GM12873 (cell line): ENCODE measurements around the gene ATP13A1.

Experiments
- TF ChIP-seq, protein P1 (sequence below): IDR thresholded peaks from 2 replicates; pipeline ENCODE4 v1.5.1; 2012; ENCODE audit warnings: low read depth, mild to moderate bottlenecking, moderate library complexity, low read length, control low read depth; ENCODE audit not compliant: insufficient read depth; ENCODE audit errors: missing control alignments

ATP13A1 gene

DNA sequence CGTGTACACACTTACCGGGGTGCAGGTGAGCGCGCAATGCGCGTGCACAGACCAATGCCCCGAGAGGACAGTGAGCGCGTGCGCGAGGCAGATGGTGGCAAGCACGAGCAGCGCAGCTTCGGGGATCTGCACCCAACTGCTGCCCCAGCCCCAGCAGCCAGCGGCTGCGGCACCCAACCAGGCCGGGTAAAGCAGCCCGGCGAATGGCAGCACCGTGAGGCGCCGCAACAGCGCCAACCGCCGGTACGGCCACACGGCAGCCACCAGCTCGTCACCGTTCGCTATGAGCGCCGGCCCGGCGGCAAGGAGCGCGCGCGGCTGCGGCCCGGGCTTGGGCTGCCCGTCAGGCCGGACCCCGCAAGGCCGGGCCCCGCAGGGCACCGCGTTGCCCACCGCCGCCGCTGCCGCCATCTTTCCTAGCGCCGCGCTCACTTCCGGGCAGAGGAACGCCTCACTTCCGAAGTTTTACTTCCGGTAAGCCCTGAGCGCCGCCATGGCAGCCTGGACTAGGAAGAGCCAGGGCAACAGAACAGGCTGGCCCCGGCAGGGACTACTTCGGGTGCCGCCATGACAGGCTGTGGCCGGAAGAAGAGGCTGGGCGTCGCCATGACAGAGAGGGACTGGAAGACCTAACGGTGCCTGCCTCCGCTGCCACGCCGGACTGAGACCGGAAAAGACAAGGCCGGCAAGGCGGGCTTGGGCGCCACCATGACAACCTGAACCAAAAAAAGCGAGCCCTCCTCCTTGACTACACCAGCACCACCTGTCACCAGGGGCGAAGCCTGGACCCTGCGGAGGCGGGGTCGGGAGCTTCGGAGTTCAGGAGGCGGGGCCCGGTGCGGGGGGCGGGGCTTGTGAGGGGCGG lies at the start of gene ATP13A1:
Gene ATP13A1 (minus strand): TSS at position 421 of the 865 bp plus-strand sequence. CDS start 10 bp downstream, at position 411.
- TF ChIP-seq, protein P1, sequence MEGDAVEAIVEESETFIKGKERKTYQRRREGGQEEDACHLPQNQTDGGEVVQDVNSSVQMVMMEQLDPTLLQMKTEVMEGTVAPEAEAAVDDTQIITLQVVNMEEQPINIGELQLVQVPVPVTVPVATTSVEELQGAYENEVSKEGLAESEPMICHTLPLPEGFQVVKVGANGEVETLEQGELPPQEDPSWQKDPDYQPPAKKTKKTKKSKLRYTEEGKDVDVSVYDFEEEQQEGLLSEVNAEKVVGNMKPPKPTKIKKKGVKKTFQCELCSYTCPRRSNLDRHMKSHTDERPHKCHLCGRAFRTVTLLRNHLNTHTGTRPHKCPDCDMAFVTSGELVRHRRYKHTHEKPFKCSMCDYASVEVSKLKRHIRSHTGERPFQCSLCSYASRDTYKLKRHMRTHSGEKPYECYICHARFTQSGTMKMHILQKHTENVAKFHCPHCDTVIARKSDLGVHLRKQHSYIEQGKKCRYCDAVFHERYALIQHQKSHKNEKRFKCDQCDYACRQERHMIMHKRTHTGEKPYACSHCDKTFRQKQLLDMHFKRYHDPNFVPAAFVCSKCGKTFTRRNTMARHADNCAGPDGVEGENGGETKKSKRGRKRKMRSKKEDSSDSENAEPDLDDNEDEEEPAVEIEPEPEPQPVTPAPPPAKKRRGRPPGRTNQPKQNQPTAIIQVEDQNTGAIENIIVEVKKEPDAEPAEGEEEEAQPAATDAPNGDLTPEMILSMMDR, result peak; percentile 34

DNA sequence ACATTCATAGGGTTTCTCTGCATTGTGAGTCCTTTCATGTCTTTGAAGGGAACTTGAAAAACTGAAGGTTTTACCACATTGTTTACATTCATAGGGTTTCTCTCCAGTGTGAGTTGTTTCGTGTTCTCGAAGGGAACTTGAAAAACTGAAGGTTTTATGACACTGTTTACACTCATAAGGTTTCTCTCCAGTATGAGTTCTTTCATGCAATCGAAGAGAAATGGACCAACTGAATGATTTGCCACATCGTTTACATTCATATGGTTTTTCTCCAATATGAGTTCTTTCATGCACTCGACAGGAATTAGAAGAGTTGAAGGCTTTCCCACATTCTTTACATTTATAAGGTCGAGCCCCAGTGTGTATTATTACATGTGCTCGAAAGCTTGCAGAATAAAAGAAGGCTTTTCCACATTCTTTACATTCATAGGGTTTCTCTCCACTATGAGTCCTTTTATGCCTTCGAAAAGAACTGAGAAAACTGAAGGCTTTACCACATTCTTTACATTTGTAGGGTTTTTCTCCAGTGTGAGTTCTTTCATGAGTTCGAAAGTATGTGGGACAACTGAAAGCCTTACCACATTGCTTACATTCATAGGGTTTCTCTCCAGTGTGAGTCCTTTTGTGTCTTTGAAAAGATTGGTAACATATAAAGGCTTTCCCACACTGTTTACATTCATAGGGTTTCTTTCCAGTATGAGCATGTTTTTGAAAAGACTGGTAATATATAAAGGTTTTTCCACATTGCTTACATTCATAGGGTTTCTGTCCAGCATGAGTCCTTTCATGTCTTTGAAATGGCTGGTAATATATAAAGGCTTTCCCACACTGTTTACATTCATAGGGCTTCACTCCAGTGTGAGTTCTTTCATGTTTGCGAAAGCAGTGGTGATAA lies 48.7 kb upstream of the ATP13A1 start:
- TF ChIP-seq, protein P1, result no peak

DNA sequence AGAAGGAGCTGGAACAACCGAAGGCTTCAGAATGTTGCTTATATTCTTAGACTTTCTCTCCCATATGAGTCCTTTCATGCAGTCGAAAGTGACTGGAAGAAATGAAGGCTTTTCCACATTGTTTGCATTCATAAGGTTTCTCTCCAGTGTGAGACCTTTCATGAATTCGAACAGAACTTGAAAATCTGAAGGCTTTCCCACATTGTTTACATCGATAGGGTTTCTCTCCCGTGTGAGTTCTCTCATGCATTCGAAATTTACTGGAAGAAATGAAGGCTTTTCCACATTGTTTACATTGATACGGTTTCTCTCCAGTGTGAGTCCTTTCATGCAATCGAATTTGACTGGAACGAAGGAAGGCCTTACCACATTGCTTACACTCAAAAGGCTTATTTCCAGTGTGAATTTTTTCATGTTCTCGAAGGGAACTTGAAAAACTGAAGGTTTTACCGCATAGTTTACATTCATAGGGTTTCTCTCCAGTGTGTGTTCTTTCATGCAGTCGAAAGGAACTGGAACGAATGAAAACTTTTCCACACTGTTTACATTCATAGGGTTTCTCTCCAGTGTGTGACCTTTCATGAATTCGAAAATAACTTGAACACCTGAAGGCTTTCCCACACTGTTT lies 47.9 kb upstream of the ATP13A1 start:
- TF ChIP-seq, protein P1, result no peak

DNA sequence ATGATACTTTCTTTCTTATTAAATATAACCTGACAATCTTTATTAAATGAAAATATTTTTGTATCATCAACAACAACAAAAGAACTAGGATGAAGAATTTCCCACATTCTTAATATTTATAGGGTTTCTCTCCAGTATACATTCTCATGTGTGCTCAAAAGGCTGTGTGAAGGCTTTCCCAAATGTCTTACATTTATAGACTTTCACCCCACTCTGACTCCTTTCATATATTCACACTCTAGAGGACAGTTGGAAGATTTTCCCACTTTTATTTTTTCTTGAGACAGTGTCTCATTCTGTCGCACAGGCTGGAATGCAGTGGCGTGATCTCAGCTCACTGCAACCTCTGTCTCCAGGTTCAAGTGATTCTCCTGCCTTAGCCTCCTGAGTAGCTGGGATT lies 47.0 kb upstream of the ATP13A1 start:
- TF ChIP-seq, protein P1, result no peak

DNA sequence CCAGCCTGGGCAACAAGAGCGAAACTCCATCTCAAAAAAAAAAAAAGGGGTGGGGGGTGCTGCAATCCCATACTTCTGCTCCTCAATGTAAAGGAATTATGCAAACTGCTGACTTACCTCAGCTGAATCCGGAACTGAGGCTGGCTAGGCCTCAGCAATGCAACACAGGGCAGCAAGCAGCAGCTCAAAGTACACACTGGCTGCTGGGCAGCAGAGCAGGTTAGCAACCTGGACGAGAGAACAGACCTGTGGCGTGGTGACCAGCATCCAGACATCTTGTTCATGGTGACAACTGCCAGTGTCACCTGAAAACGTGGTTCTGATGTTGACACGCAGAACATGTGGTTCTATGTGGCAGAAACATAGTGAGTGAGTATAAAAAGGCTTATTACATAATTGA lies 41.4 kb upstream of the ATP13A1 start:
- TF ChIP-seq, protein P1, result no peak

DNA sequence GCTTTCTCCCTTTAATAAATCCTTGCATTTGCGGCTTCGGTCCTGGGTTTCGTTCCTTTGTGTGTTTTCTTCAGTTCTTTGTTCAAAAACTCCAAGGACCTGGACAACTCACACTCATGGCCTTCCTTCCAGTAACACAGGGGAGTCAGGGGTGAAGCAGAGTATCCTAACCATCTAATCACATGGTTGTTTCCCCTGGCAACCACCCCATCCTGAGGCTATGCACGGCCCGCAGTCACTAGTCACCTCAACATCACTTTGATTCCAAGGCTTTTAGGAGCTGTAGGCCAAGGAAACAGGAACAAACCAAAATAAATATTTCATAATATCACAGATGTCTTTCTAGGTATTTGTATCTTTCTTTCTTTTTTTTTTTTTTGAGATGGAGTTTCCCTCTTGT lies 34.1 kb upstream of the ATP13A1 start:
- TF ChIP-seq, protein P1, result no peak

DNA sequence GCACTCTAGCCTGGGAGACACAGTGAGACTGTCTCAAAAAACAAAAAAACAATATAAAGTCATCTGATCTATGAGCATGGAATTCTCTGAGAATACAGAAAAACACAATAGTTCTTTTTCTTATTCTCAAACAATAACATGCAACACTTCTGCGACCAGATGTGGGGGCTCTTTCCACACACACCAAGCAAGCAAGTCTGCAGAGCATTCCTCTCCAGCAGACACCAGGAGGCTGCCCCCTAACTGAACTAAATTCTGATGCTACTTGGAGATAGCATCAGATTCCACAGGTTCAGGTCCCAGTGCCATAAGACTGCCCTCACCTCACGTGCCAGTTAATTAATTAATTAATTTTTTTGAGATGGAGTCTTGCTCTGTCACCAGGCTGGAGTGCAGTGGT lies 32.9 kb upstream of the ATP13A1 start:
- TF ChIP-seq, protein P1, result no peak
